Activated T-helper 2 cell treated with anti-CD3 and anti-CD28 coated beads, Interferon-gamma antibody, Interleukin-2, Interleukin-4, amounts not matched to agents 10 μg/mL and 5 μg/mL and 100 μg/mL, durations not matched to agents 14 hours and 24 hours and 36 hours (primary cell): ENCODE results near the gene ZSCAN20. TPM values are rescaled to one million over a fixed set of nuclear protein-coding genes. Genes with fewer than 3 reads are reported as not detected.

Experiments used
- DNase-seq: peaks from one replicate; pipeline ENCODE4 v3.0.0; 2021; ENCODE audit warnings: low spot score
- H3K27ac Mint-ChIP-seq: one replicate; pipeline ENCODE4 v1.8.0; 2021; ENCODE audit warnings: mixed read lengths
- H3K27me3 Mint-ChIP-seq: one replicate; pipeline ENCODE4 v1.8.0; 2021; ENCODE audit warnings: low read depth, mixed read lengths
- H3K36me3 Mint-ChIP-seq: one replicate; pipeline ENCODE4 v1.8.0; 2021; ENCODE audit warnings: low read depth, mixed read lengths
- H3K4me1 Mint-ChIP-seq: one replicate; pipeline ENCODE4 v1.8.0; 2021; ENCODE audit warnings: low read depth, mixed read lengths
- H3K4me3 Mint-ChIP-seq: one replicate; pipeline ENCODE4 v1.8.0; 2021; ENCODE audit warnings: low read depth, mild to moderate bottlenecking, moderate library complexity, mixed read lengths
- H3K9me3 Mint-ChIP-seq: one replicate; pipeline ENCODE4 v1.8.0; 2021; ENCODE audit warnings: mixed read lengths
- intact Hi-C: fragments of 100-400 bp; cut with micrococcal nuclease; formaldehyde crosslinking; loops from one replicate; pipeline ENCODE4 v1.15.1; 2023
- total RNA-seq: library from RNA; stranded (reverse); gene quantifications from 2 replicates; pipeline ENCODE4 v1.2.3, GENCODE V29; 2022

The ZSCAN20 gene
- total RNA-seq, 1 donor from 2014 or later: 2.6 TPM

- Mint-ChIP-seq H3K27ac (no peak overlapping the region), H3K4me1 (peaks cover 2% of the 10 kb centered on the region), H3K27me3 (peaks cover 27% of the 10 kb centered on the region), H3K9me3 (no peaks in the 10 kb centered on the region), H3K36me3 (no peaks in the 10 kb centered on the region), H3K4me3 (no peak overlapping the region)
- intact Hi-C loops: no loop called here
- DNase-seq: no peak
Observed at GRCh38 chr1:33435096-33435820, 37.2 kb upstream of the ZSCAN20 start.

- intact Hi-C loops: no loop called here
- Mint-ChIP-seq H3K27me3 (peaks cover 33% of the 10 kb centered on the region), H3K4me3 (no peak overlapping the region), H3K9me3 (no peaks in the 10 kb centered on the region), H3K4me1 (no peaks in the 10 kb centered on the region), H3K36me3 (no peaks in the 10 kb centered on the region), H3K27ac (no peak overlapping the region)
- no peak for DNase-seq
Observed at GRCh38 chr1:33436557-33437285, 35.7 kb upstream of the ZSCAN20 start.

GRCh38 chr1:33438364-33439160 lies 33.9 kb upstream of the ZSCAN20 start:
- no peaks in the 10 kb centered on the region for H3K36me3 Mint-ChIP-seq
- intact Hi-C loops: no loop called here

GRCh38 chr1:33439662-33440061 lies 32.8 kb upstream of the ZSCAN20 start:
- Mint-ChIP-seq H3K27ac (no peak overlapping the region), H3K36me3 (no peaks in the 10 kb centered on the region), H3K9me3 (no peaks in the 10 kb centered on the region), H3K27me3 (peaks cover 32% of the 10 kb centered on the region), H3K4me3 (no peak overlapping the region), H3K4me1 (peaks cover 2% of the 10 kb centered on the region)
- intact Hi-C loops: no loop called here
- DNase-seq: no peak

More at GRCh38 chr1:33438364-33439160, 33.9 kb upstream of the ZSCAN20 start:
- no peak overlapping the region for H3K27ac Mint-ChIP-seq
- no peaks in the 10 kb centered on the region for H3K9me3 Mint-ChIP-seq
- no peak for DNase-seq
- H3K27me3 Mint-ChIP-seq: peaks cover 38% of the 10 kb centered on the region
- peaks cover 2% of the 10 kb centered on the region for H3K4me1 Mint-ChIP-seq
- no peak overlapping the region for H3K4me3 Mint-ChIP-seq

DNA sequence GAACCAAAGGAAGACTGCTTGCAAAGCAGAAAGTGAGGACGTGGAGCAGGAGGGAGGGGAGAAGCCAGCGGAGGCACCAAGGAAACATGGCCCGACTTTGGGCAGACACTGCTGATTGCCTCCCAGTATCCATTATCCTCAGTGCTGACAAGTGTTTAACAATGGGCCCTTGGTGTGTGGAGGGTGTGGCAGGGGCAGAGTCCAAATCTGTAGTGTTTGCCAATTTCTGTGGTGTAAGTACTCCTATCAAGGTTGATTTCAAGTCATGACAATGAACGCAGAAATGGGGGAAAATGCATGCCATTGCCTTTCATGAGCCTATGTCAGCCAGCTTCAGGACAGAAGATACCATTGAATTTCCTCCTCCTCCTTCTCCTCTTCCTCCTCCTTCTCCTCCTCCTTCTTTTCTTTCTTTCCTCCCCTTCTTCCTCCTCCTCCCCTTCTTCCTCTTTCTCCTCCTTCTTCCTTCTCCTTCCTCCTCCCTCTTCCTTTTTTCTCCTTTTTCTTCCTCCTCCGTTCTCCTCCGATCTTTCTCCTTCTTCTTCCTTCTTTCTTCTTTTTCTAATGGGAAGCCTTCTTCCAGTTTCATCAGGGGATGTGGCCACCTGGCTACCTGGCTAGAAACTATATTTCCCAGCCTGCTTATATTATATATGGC lies 31.2 kb upstream of the ZSCAN20 start:
- intact Hi-C loops: no loop called here
- Mint-ChIP-seq H3K9me3 (no peaks in the 10 kb centered on the region), H3K36me3 (no peaks in the 10 kb centered on the region), H3K27ac (no peak overlapping the region), H3K4me3 (no peak overlapping the region), H3K4me1 (peaks cover 3% of the 10 kb centered on the region), H3K27me3 (peaks cover 25% of the 10 kb centered on the region)
- DNase-seq: no peak

- H3K9me3 Mint-ChIP-seq: no peaks in the 10 kb centered on the region
- no peak overlapping the region for H3K27ac Mint-ChIP-seq
- no peak for DNase-seq
- H3K36me3 Mint-ChIP-seq: no peaks in the 10 kb centered on the region
- H3K27me3 Mint-ChIP-seq: peaks cover 27% of the 10 kb centered on the region
- H3K4me3 Mint-ChIP-seq: no peak overlapping the region
- H3K4me1 Mint-ChIP-seq: peaks cover 7% of the 10 kb centered on the region
- intact Hi-C loops: no loop called here
Observed at GRCh38 chr1:33442141-33442540, 30.3 kb upstream of the ZSCAN20 start.

GRCh38 chr1:33443080-33443704 lies 29.3 kb upstream of the ZSCAN20 start:
- Mint-ChIP-seq H3K4me3 (no peak overlapping the region), H3K27ac (no peak overlapping the region), H3K9me3 (no peaks in the 10 kb centered on the region), H3K27me3 (peaks cover 28% of the 10 kb centered on the region), H3K36me3 (no peaks in the 10 kb centered on the region), H3K4me1 (peaks cover 7% of the 10 kb centered on the region)
- intact Hi-C loops: no loop called here
- no peak for DNase-seq

- Mint-ChIP-seq H3K27me3 (peaks cover 28% of the 10 kb centered on the region), H3K36me3 (no peaks in the 10 kb centered on the region), H3K4me1 (peaks cover 7% of the 10 kb centered on the region), H3K9me3 (no peaks in the 10 kb centered on the region), H3K27ac (no peak overlapping the region), H3K4me3 (no peak overlapping the region)
- DNase-seq: no peak
- intact Hi-C loops: no loop called here
Observed at GRCh38 chr1:33443705-33444180, 28.7 kb upstream of the ZSCAN20 start.

- peaks cover 7% of the 10 kb centered on the region for H3K4me1 Mint-ChIP-seq
- H3K9me3 Mint-ChIP-seq: no peaks in the 10 kb centered on the region
- DNase-seq: no peak
Observed at GRCh38 chr1:33445108-33445507, 27.3 kb upstream of the ZSCAN20 start.

DNA sequence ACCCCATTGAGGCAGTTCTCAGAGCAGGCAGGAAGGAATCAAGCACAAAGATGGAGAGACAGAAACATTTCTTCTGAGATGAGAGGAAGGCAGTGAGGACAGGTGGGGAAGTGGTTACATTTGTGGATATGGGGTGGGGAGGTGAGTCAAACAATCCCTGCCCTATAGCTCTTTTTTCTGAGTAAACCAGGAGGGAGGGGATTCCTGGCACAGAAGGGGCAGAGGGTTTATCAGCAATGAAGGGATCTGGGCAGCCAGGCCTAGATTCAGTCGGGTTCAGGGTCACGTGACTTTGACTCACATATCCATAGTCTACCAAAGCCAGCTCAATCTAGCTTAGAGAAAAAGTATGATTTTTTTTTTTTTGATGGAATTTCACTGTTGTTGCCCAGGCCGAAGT lies 25.9 kb upstream of the ZSCAN20 start:
- Mint-ChIP-seq H3K4me3 (no peak overlapping the region), H3K27ac (no peak overlapping the region), H3K36me3 (no peaks in the 10 kb centered on the region), H3K9me3 (no peaks in the 10 kb centered on the region), H3K27me3 (peaks cover 40% of the 10 kb centered on the region), H3K4me1 (peaks cover 7% of the 10 kb centered on the region)
- no peak for DNase-seq
- intact Hi-C loops: no loop called here

More at GRCh38 chr1:33445108-33445507, 27.3 kb upstream of the ZSCAN20 start:
- Mint-ChIP-seq H3K36me3 (no peaks in the 10 kb centered on the region), H3K4me3 (no peak overlapping the region), H3K27ac (no peak overlapping the region), H3K27me3 (peaks cover 39% of the 10 kb centered on the region)
- intact Hi-C loops: no loop called here

DNA sequence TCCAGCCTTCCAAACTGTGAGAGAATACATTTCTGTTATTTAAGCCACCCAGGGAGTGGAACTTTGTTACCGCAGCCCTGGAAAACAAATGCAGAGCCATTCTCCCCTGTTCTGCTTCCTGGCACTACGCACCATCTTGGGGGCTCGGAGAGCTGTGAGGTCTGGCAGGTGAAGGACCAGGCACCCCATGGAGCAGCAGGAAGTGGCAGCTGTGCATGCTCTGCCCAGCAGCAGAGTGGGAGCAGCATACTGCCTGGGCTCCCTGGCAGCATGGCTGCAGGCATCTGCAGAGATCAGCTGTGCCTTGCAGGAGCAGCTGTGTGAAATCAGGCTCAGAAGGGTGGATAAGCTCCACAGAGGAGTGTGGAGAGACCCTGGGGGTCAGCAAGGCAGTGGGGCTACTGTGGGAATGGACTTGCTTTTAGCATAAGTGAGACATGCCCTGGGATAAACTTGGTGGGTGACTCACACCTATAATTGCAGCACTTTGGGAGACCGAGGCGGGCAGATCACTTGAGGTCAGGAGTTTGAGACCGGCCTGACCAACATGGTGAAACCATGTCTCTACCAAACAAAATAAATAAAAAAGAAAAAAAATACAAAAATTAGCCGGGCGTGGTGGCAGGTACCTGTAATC lies 17.7 kb upstream of the ZSCAN20 start:
- DNase-seq: no peak
- H3K4me3 Mint-ChIP-seq: no peak overlapping the region
- H3K9me3 Mint-ChIP-seq: no peaks in the 10 kb centered on the region
- peaks cover 5% of the 10 kb centered on the region for H3K4me1 Mint-ChIP-seq
- no peaks in the 10 kb centered on the region for H3K36me3 Mint-ChIP-seq
- H3K27me3 Mint-ChIP-seq: peaks cover 26% of the 10 kb centered on the region
- no peak overlapping the region for H3K27ac Mint-ChIP-seq
- intact Hi-C loops: no loop called here
